Measurements from ENCODE around the gene HMCN2.
A peak's percentile ranks its signal among the peaks of the same experiment; 100 is the strongest.

Gene HMCN2

GRCh38 chr9:130236436-130236985 lies 29.0 kb upstream of the HMCN2 start:
- no peak overlapping the region for H3K27ac ChIP-seq (ENCODE audit: low read length)
- peaks cover 42% of the 10 kb centered on the region for H3K4me1 ChIP-seq (ENCODE audit: low read length)
- no peaks in the 10 kb centered on the region for H3K79me2 ChIP-seq (ENCODE audit: low read length)
- no peak for TF ChIP-seq EZH2phosphoT487 (IDR thresholded peaks at IDR 0.05; ENCODE audit: low read depth)
- TF ChIP-seq CTCF (IDR thresholded peaks at IDR 0.05; ENCODE audit: low read depth, low read length) = no peak; the same call in 1 of the 2 replicates
- no peaks in the 10 kb centered on the region for H3K9me3 ChIP-seq (ENCODE audit: insufficient read depth, low read length)
- H3K27me3 ChIP-seq (ENCODE audit: low read depth, low read length) = no peaks in the 10 kb centered on the region
- no peaks in the 10 kb centered on the region for H3K36me3 ChIP-seq (replicated peaks; ENCODE audit: low read depth, low read length)
- no peaks in the 10 kb centered on the region for H4K20me1 ChIP-seq (ENCODE audit: insufficient read depth, low read length)
- peak overlapping the region; percentile 62 for H3K4me3 ChIP-seq (ENCODE audit: low read length)
- H3K4me2 ChIP-seq (ENCODE audit: low read length) = peak overlapping the region; percentile 90
- peak overlapping the region; percentile 47; the same call in 1 of the 2 replicates for H2AFZ ChIP-seq (ENCODE audit: low read depth, low read length)
- H3K9ac ChIP-seq (ENCODE audit: low read length) = no peak overlapping the region

GRCh38 chr9:130237076-130237475 lies 28.5 kb upstream of the HMCN2 start:
- H3K9me3 ChIP-seq (ENCODE audit: insufficient read depth, low read length) = no peaks in the 10 kb centered on the region
- H3K79me2 ChIP-seq (ENCODE audit: low read length) = no peaks in the 10 kb centered on the region
- H2AFZ ChIP-seq (ENCODE audit: low read depth, low read length) = no peak overlapping the region
- H3K36me3 ChIP-seq (replicated peaks; ENCODE audit: low read depth, low read length) = no peaks in the 10 kb centered on the region
- no peaks in the 10 kb centered on the region for H4K20me1 ChIP-seq (ENCODE audit: insufficient read depth, low read length)
- no peak overlapping the region for H3K27ac ChIP-seq (ENCODE audit: low read length)
- H3K9ac ChIP-seq (ENCODE audit: low read length) = no peak overlapping the region
- no peak for TF ChIP-seq CTCF (IDR thresholded peaks at IDR 0.05; ENCODE audit: low read depth, low read length)
- no peak for TF ChIP-seq EZH2phosphoT487 (IDR thresholded peaks at IDR 0.05; ENCODE audit: low read depth)
- H3K4me3 ChIP-seq (ENCODE audit: low read length) = no peak overlapping the region
- no peak overlapping the region for H3K4me2 ChIP-seq (ENCODE audit: low read length)
- no peaks in the 10 kb centered on the region for H3K27me3 ChIP-seq (ENCODE audit: low read depth, low read length)
- peaks cover 44% of the 10 kb centered on the region for H3K4me1 ChIP-seq (ENCODE audit: low read length)

GRCh38 chr9:130237763-130238524 lies 27.6 kb upstream of the HMCN2 start:
- Histone ChIP-seq H3K27me3 (ENCODE audit: low read depth, low read length) (no peaks in the 10 kb centered on the region), H3K36me3 (replicated peaks; ENCODE audit: low read depth, low read length) (no peaks in the 10 kb centered on the region), H4K20me1 (ENCODE audit: insufficient read depth, low read length) (no peaks in the 10 kb centered on the region), H3K9me3 (ENCODE audit: insufficient read depth, low read length) (no peaks in the 10 kb centered on the region), H3K4me1 (ENCODE audit: low read length) (peaks cover 49% of the 10 kb centered on the region), H3K27ac (ENCODE audit: low read length) (no peak overlapping the region), H3K4me2 (ENCODE audit: low read length) (no peak overlapping the region), H3K9ac (ENCODE audit: low read length) (no peak overlapping the region), H3K79me2 (ENCODE audit: low read length) (no peaks in the 10 kb centered on the region), H2AFZ (ENCODE audit: low read depth, low read length) (no peak overlapping the region), H3K4me3 (ENCODE audit: low read length) (no peak overlapping the region)
- TF ChIP-seq CTCF (IDR thresholded peaks at IDR 0.05; ENCODE audit: low read depth, low read length) (no peak), EZH2phosphoT487 (IDR thresholded peaks at IDR 0.05; ENCODE audit: low read depth) (no peak)

GRCh38 chr9:130239363-130239695 lies 26.2 kb upstream of the HMCN2 start:
- H3K9me3 ChIP-seq (ENCODE audit: insufficient read depth, low read length) = no peaks in the 10 kb centered on the region
- peak overlapping the region; percentile 38; the same call in 1 of the 2 replicates for H2AFZ ChIP-seq (ENCODE audit: low read depth, low read length)
- peak overlapping the region; percentile 69 for H3K9ac ChIP-seq (ENCODE audit: low read length)
- no peaks in the 10 kb centered on the region for H3K27me3 ChIP-seq (ENCODE audit: low read depth, low read length)
- peak overlapping the region; percentile 76 for H3K4me3 ChIP-seq (ENCODE audit: low read length)
- peak overlapping the region; percentile 88 for H3K27ac ChIP-seq (ENCODE audit: low read length)
- H3K79me2 ChIP-seq (ENCODE audit: low read length) = no peaks in the 10 kb centered on the region
- H3K4me2 ChIP-seq (ENCODE audit: low read length) = peak overlapping the region; percentile 100
- no peak for TF ChIP-seq EZH2phosphoT487 (IDR thresholded peaks at IDR 0.05; ENCODE audit: low read depth)
- no peak for TF ChIP-seq CTCF (IDR thresholded peaks at IDR 0.05; ENCODE audit: low read depth, low read length)
- peaks cover 56% of the 10 kb centered on the region for H3K4me1 ChIP-seq (ENCODE audit: low read length)
- no peaks in the 10 kb centered on the region for H4K20me1 ChIP-seq (ENCODE audit: insufficient read depth, low read length)
- H3K36me3 ChIP-seq (replicated peaks; ENCODE audit: low read depth, low read length) = no peaks in the 10 kb centered on the region

All from OCI-LY3 (cell line).